HG03342 (cell line): ENCODE results near the gene MREG.

ENCODE experiments used
- ATAC-seq: cut with Tn5 transposase; IDR thresholded peaks from one replicate; pipeline ENCODE4 v1.9.1; 2021; ENCODE audit warnings: mild to moderate bottlenecking, moderate library complexity; ENCODE audit not compliant: unreplicated experiment

Gene MREG, protein sequence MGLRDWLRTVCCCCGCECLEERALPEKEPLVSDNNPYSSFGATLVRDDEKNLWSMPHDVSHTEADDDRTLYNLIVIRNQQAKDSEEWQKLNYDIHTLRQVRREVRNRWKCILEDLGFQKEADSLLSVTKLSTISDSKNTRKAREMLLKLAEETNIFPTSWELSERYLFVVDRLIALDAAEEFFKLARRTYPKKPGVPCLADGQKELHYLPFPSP

DNA sequence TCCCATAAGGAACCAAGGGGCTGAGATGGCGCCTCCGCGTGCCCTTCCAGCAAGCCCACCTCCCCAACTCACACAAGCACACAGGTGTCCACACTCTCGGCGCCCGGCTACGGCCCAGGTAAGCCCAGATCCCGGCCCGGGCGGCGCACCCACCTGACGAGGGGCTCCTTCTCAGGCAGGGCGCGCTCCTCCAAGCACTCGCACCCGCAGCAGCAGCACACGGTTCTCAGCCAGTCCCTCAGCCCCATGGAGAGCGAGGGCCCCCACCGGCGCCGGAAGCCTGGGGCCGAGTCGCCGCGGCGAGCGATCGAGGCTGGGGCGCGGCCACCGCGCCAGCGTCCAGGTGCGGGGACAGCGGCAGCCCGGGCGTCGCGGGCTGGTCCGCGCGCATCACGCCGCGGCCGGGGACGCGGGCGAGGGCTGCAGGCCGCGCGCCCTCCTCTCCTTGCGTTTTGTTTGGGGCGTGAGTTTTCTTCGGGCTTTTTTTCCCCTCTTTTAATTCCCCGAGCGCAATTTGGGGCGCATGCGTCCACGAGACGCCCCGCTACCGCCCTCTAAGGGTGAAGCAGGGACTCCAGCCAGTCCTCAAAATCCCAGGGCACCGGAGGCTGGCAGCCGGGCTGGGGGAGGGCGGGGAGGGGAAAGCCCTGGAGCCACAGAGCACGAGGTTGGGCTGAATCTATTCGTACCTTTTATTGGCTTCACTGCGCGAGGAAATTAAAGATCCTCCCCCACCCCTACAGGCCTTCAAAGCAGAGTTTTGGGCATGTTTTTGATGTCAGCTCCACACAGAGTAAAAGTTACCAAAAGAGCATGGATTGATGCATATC lies at the start of gene MREG:
MREG (minus strand) TSS at position 472 of the 830 bp plus-strand sequence; CDS start at position 248, 224 bp downstream.
- ATAC-seq, result peak; percentile 38

DNA sequence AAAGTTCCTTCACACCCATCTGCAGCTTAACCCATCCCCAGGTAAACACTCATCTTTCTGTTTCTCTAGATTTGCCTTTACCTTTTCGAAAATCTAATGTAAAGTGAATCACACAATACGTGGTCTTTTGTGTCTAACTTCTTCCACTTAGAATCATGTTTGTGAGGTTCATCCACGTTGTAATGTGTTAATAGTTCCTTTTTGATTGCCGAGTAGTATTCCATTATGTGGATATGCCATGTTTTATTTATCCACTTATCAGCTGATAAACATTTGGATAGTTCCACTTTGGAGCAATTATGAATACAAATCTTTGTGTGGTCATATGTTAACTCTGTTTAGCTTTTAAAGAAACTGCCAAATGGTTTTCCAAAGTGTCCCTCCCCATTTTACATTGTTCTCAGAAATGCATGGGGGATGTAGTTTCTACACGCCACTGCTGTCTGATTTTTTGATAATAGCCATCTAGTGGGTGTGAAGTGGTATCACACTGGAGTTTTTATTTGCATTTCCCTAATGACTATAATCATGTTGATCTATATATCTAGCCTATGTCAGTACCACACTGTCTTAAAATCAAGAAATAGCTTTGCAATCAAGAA lies 46.0 kb upstream of the MREG start:
- ATAC-seq, result no peak

DNA sequence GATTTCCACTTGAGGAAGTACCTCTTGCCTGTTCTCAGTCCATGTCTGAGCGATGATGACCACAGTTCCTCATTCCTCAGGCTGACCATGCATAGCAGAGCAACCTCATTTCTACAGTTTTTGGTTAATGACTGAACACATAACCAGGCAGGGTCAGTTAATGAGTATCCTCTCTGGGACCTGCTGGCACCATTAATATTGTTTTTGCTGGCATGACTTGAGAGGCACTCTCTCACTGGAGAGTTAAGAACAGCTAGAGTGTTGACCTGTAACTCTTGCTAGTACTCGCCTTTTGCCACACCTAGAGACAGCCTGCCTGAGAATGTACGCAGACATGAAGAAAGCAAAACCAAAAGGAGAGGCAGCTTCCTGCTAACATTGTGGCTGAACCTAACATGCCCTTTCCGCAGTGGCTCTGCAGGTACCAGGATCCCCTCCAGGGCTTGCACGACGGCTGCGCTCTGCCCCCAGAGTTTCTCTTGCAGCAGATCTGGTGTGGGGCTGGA lies 44.4 kb upstream of the MREG start:
- ATAC-seq, result peak; percentile 87

DNA sequence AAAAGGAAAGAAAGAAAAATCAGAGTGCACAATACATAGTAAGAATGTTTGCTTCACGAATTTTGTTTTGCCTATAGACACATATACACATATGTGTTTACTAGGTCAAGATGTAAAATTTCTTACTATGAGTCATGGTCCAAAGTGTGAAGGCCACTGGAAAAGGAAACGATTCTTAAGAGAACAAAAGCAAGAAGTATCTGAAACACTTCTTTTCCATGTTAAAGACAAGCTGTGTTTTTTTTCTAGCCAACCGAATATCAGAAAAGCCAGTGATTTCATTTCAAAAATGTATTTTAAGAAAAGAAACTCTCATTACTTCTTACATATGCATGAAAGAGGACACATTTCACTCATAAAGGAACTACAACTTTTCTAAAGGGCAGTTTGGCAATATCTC lies 43.4 kb upstream of the MREG start:
- peak; percentile 42 for ATAC-seq

DNA sequence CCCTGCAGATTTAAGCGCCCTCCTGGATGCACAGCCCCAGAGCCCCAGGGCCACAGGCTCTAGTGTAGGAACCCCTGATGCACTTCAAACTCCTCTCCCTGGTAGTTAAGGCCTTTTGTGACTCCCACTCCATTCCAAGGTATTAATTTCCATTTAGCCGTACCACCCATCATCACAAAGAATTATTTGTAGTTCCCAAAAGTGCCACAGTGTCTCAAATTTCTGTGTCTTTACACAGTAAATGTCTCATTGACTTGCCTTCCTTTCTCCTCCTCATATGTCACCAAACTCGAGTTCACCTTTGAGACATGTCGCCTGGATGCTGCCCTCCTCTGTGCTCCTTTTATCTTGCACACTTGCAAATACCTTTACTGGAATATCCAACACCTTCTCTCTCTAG lies 42.3 kb upstream of the MREG start:
- no peak for ATAC-seq

DNA sequence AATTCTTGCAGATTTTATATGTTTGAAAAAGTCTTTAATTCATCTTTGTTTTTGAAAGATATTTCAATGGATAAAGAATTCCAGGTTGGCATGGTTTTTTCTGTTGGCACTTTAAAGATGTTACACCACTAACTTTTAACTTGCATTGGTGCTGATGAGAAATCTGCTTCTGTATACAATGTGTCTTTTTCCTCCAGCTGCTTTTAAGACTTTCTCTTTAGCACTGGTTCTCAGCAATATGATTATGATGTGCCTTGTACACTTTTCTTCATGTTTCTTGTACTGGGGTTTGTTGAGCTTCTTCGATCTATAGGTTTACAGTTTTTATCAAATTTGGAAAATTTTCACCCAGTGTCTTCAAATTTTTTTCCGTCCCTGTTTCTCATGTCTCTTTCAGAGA lies 39.1 kb upstream of the MREG start:
- no peak for ATAC-seq

DNA sequence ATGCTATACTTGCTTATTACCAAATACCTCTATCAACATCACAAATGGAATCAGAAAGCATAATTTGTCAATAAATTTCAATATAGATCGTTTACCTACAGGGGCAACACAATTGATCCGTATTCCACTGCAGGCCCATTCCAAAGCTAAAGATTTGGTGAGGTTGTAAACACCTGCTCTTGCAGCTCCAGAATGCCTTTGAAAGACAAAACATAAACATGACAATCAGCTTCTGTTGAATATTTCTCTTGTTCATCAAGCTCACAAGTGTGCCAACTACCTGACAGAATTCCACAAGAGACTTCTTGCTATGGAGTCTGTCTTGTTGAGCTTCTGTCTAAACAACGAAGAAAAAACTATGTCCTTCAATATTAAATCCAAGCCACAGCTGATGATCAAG lies 38.0 kb upstream of the MREG start:
- no peak for ATAC-seq

DNA sequence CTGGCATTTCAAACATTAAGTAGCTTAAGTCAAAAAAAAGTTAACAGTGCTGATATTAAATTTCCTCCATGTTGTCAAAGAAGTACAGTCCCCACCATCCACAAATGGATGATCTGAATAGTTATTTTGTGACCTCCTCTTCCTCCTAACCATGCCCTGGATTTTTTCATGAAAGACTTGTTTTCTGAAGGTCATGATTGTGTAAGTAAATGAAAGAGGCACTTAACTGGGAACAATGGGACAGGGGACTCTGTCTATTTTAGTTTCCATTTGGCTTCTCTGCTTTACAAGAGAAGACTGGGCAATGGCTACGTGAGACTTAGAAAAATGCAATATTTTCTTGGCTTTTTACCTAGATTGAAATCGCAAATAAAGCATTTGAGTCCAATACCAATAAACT lies 36.1 kb upstream of the MREG start:
- no peak for ATAC-seq

DNA sequence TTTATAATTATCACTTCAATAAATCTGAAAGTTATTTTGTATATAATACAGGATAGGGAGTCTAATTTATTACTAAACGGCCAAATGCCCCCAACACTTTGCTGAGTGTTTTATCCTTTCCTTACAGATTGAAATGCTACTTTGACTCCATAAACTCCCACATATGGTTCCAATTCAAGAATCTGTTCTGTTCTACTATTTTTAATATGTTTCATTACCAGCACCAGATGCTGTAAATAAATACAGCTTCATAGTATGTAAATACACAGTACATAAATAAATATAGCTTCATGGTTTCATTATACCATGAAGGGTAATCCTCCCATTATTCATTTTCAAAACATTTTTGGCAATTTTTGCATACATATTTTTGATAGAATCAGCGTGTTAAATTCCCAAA lies 34.0 kb upstream of the MREG start:
- ATAC-seq, result no peak

DNA sequence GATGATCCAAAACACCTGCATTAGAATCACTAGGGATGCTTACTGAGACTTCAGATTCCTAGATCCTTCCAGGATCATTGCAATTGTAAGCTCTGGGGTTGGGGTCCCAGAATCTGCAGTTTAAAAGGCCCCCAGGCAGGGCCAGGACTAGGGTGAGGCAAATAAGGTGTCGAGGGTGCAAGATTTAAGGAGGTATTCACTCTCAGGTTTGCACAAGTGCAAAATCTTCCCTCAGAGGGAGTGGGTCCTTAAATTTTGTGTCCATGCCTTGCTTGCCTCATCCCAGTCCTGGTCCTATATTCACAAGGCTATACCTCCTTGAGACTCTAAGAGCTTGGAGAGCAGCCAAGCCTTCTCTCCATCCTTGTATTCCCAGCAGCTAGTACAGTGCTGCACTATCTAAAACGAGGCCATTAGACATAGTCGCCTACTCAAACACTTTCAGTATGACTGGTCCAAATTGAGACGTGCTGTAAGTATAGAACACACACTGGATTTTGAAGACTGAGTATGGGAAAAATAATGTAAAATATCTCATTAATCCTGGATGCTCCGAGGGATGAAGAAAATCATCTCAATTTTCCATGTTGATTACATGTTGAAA lies 31.6 kb upstream of the MREG start:
- peak; percentile 96 for ATAC-seq

DNA sequence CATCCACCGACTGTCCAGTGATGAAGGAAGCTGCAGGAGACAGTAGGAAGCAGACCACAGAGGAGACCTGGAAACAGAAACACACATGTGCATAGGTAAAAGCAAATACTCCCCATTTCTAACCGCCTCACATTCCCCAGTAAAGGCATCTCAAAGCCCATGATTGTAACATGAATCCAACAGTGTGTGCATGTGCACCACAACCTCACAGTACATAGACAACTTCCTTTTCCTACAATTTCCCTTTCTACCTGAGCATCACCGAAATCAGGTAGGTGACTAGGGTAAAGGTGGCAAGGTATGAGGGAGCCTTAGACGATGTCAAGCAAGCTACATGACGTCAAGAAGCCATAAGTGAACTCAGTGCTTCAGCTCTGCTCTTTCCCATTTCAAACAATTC lies 30.6 kb upstream of the MREG start:
- no peak for ATAC-seq

DNA sequence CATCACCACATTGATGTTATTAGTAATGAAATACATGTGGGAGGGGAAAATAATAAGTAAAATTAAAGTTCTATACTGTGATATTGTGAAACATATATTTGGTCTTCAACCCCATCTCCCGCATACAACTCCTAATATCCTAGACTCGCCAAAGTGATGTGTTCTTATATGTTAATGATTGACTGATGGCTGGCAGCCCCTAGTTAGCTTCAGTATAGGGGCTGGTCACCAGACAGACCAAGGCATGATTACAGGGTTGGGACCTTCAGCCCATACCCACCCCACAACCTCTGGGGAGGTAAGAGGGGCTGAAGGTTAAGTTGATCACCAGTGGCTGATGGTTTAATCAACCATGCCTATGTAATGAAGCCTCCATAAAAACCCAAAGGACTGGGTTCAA lies 28.1 kb upstream of the MREG start:
- no peak for ATAC-seq

DNA sequence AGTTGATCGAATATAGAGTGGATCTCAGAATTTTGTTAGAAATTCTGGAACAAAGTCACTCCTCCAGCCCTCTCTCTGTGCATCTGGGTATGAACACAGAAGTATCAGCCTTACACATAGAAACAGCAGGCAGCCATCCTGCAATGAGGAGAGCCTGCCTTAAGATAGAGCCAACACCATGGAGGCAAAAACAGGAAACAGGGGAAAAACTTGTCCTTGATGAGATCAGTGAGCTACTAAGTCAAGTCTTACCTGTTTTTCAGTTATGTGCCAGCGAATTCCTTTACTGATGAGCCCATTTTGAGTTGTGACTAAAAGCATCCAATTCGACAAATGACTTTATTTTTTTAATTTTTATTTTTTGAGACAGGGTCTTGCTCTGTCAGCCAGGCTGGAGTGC lies 26.6 kb upstream of the MREG start:
- no peak for ATAC-seq

DNA sequence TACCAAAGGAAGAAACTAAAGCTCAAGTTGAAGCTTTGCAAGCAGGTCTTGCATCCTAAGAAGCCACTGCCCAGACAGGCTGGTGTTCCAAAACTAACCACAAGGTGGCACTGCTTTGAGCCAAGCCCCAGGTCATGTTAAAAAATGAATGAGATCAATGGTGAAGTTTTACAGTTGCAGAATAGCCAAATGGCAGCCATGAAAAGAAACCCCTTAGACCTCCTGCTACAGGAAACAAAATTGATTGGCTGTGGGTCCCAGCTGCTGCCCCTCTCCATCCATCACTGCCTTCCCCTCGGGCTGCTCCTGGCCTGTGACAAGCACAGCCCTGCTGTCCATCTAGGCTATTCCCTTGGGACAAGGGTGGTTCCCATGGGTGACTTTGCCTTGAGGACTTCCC lies 20.7 kb upstream of the MREG start:
- peak; percentile 36 for ATAC-seq

DNA sequence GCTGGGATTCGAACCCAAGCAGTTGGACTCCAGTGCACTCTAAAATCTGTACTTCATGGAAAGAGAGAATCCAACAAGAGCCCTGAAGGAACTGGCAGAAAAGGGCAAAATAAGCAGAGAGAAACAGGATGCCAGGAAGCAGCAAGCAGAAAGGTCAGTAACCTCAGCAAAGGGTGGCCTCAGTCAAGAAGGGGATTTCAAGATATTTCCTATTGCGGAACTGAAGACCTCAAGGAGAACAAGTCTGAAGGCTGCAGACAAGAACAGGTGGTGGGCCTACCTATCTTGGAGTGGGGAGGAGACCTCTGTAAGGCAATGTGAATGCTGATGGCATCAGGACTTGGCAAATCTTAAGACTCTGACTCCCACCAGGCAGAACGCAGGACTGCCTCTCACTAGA lies 20.1 kb upstream of the MREG start:
- peak; percentile 28 for ATAC-seq

DNA sequence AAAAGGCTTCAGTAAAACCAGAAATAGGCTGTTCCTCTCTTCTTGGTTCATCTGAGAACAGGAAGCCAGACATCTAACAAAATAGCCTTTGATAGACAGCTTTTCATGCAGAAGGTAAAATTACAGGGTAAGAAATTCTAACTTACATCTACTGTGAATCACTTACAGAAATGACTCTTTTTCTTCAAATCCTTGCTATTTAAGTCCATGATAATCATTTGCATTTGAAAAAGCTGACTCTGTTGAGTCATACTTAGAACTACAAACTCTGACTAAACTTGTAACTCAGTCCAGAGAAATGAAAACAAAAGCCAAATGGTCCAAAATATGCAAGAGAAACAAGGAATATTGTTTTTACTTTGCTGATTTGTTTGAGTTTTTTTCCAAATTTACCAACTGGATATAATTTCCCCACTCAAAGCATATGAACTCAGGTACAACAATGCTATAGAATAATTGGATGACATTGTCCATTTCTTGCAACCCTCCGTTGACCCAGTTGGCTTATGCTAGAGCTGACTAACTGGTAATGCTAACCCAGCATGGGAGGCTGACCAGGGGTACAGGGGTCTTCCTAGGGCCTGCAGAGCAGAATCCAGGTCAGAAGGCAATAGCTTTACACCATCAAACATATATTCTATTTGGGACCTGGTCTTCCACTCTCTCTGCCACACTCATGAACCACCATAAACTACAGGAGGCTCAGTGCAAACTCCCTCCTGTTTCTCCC lies 18.8 kb upstream of the MREG start:
- peak; percentile 81 for ATAC-seq

DNA sequence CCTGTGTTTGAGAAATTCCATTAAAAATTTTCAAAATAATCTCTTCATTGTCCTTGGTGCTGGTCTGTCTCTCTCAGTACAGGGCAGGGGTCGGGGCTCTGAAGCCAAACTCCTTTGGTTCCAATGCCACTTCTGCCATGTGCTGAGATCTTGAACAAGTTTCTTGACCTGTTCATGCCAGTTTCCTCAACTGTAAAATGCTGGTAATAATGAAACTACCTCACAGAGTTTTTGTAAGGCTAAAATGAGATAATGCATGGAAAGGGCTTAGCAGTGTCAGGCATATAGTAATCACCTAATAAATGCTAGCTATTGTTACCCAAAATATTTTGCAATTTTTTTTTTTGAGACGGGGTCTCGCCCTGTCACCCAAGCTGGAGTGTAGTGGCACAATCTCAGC lies 16.9 kb upstream of the MREG start:
- no peak for ATAC-seq

DNA sequence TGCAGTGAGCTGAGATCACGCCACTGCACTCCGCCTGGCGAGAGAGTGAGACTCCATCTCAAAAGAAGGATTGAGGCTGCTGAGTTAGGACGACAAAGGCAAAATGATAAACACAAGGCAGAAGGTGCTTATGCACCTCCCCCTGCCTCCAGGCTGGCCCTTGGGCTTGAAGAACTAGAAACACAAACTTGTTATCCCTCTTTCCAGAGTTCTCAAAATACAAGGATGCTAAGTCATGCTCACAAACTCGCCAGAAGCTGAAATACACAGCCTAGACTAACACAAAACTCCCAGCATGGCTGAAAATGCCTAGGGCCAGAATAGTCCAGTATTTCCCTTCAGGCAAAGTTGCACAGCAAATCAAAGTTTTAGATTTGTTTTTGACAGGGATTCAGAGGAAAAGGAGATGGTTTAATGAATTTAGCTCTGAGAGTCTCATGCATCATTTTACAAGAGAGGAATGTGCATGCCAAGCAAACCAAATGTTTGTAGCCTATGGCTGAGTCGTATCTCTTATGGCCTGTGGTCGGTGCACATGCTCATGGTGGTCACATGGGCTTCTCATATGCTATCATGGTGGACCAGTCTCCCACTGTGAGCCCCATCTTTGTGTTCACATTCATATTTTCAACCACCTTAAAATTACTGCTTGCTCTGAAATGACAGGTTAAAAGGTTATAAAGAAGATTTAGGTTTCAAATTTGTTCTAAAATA lies 16.2 kb upstream of the MREG start:
- no peak for ATAC-seq

DNA sequence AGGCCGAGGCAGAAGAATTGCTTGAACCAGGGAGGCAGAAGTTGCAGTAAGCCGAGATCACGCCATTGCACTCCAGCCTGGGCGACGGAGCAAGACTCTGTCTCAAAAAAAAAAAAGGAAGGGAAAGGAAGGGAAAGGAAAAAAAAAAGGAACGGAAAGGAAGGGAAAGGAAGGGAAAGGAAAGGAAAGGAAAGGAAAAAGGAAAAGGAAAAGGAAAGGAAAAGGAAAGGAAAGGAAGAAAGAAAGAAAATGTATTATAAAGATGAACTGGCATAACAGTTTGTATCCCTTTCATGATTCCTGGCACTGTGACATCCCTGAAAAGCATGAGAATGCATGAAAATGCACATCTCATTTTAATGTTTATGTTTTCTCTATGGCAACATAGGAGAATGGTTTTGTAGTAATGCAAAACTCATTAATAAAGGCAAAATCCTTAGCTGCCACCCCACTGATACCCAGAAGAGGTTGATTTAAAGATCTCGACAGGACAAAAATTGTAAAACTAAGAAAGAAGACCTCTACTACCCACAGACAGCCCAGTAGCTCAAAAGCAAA lies 11.5 kb upstream of the MREG start:
- no peak for ATAC-seq

DNA sequence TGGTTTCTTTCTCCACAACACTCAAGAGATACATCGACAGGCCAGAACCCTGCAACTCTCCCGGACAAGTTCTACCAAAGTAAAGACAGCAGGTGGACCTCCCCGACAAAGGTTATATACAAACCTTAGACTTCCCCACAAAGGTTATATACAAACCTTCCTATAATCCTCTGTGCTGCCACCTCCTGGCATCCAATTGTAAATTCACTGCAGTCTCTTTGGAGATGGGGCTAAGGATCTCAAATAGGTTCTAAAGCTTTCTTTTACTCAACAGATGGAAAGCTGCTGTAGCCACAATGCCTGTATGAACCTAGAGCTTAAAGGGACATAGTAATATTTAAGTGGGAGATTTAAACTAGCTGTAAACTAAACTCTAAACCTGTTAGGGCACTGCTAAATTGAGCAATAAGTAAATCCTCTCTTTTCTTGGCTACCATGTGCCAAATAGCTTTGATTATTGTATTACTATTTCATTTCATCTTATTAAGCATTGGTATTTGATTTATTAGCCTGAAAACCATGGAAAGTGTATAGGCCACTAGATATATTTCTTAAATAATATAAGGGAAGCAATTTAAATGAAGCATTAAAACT lies 9.8 kb upstream of the MREG start:
- ATAC-seq, result peak; percentile 90
